C4-2B (cell line): ENCODE measurements around the gene ACP7.

ENCODE experiments used
- ZFX ChIP-seq: fragments of 450-650 bp; IDR thresholded peaks from 2 replicates; pipeline ENCODE4 v1.6.1; 2017
- TF ChIP-seq, protein P1 (sequence below): fragments of 450-650 bp; conservative IDR thresholded peaks from 2 replicates; pipeline ENCODE4 v1.5.1; 2017; ENCODE audit warnings: mild to moderate bottlenecking

GRCh38 chr19:39135701-39136100 is 51.5 kb downstream of the ACP7 start:
- TF ChIP-seq, protein P1, sequence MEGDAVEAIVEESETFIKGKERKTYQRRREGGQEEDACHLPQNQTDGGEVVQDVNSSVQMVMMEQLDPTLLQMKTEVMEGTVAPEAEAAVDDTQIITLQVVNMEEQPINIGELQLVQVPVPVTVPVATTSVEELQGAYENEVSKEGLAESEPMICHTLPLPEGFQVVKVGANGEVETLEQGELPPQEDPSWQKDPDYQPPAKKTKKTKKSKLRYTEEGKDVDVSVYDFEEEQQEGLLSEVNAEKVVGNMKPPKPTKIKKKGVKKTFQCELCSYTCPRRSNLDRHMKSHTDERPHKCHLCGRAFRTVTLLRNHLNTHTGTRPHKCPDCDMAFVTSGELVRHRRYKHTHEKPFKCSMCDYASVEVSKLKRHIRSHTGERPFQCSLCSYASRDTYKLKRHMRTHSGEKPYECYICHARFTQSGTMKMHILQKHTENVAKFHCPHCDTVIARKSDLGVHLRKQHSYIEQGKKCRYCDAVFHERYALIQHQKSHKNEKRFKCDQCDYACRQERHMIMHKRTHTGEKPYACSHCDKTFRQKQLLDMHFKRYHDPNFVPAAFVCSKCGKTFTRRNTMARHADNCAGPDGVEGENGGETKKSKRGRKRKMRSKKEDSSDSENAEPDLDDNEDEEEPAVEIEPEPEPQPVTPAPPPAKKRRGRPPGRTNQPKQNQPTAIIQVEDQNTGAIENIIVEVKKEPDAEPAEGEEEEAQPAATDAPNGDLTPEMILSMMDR, result no peak
- TF ChIP-seq ZFX, result no peak
